ENCODE results near the gene NIPSNAP3A.
"Not testable (repeated sequence)": the region's sequence is repeated elsewhere in the genome, so short reads cannot be mapped to it uniquely, and the experiment has no call there.

NIPSNAP3A gene

GRCh38 chr9:104747565-104748358 lies at the start of gene NIPSNAP3A:
Gene NIPSNAP3A (plus strand): TSS chr9:104747683. CDS start chr9:104747793, 110 bp downstream.
- DNase-seq (ENCODE audit: low read depth, low spot score): peak; percentile 83

GRCh38 chr9:104700306-104700705 lies 47.2 kb upstream of the NIPSNAP3A start:
- DNase-seq (ENCODE audit: low read depth, low spot score): no peak

GRCh38 chr9:104708737-104709136 lies 38.7 kb upstream of the NIPSNAP3A start:
- not testable (repeated sequence) for DNase-seq (ENCODE audit: low read depth, low spot score)

- DNase-seq (ENCODE audit: low read depth, low spot score): no peak
Measured at GRCh38 chr9:104711604-104712003, 35.9 kb upstream of the NIPSNAP3A start.

- no peak for DNase-seq (ENCODE audit: low read depth, low spot score)
Measured at GRCh38 chr9:104725014-104725413, 22.5 kb upstream of the NIPSNAP3A start.

GRCh38 chr9:104738452-104738851 lies 9.0 kb upstream of the NIPSNAP3A start:
- no peak for DNase-seq (ENCODE audit: low read depth, low spot score)

GRCh38 chr9:104740621-104741020 lies 6.9 kb upstream of the NIPSNAP3A start:
- DNase-seq (ENCODE audit: low read depth, low spot score): no peak

- no peak for DNase-seq (ENCODE audit: low read depth, low spot score)
Measured at GRCh38 chr9:104743376-104743985, 4.0 kb upstream of the NIPSNAP3A start.

- DNase-seq (ENCODE audit: low read depth, low spot score): no peak
Measured at GRCh38 chr9:104745852-104746251, 1.6 kb upstream of the NIPSNAP3A start.

GRCh38 chr9:104746285-104746684 lies 1.2 kb upstream of the NIPSNAP3A start:
- DNase-seq (ENCODE audit: low read depth, low spot score): no peak

- DNase-seq (ENCODE audit: low read depth, low spot score): no peak
Measured at GRCh38 chr9:104746798-104747197, 685 bp upstream of the NIPSNAP3A start.

- no peak for DNase-seq (ENCODE audit: low read depth, low spot score)
Measured at GRCh38 chr9:104747245-104747564, 278 bp upstream of the NIPSNAP3A start.

GRCh38 chr9:104748359-104749031 lies 1.0 kb downstream of the NIPSNAP3A start:
- no peak for DNase-seq (ENCODE audit: low read depth, low spot score)

- DNase-seq (ENCODE audit: low read depth, low spot score): no peak
Measured at GRCh38 chr9:104750185-104750767, 2.8 kb downstream of the NIPSNAP3A start.

- DNase-seq (ENCODE audit: low read depth, low spot score): no peak
Measured at GRCh38 chr9:104758974-104759373, 11.5 kb downstream of the NIPSNAP3A start.

- no peak for DNase-seq (ENCODE audit: low read depth, low spot score)
Measured at GRCh38 chr9:104765138-104765537, 17.7 kb downstream of the NIPSNAP3A start.

GRCh38 chr9:104766025-104766424 lies 18.5 kb downstream of the NIPSNAP3A start:
- no peak for DNase-seq (ENCODE audit: low read depth, low spot score)

- no peak for DNase-seq (ENCODE audit: low read depth, low spot score)
Measured at GRCh38 chr9:104767507-104767906, 20.0 kb downstream of the NIPSNAP3A start.

- DNase-seq (ENCODE audit: low read depth, low spot score): not testable (repeated sequence)
Measured at GRCh38 chr9:104769029-104769428, 21.5 kb downstream of the NIPSNAP3A start.

- no peak for DNase-seq (ENCODE audit: low read depth, low spot score)
Measured at GRCh38 chr9:104769655-104770054, 22.2 kb downstream of the NIPSNAP3A start.

GRCh38 chr9:104772714-104773510 lies 25.4 kb downstream of the NIPSNAP3A start:
- no peak for DNase-seq (ENCODE audit: low read depth, low spot score)

- no peak for DNase-seq (ENCODE audit: low read depth, low spot score)
Measured at GRCh38 chr9:104774132-104774531, 26.6 kb downstream of the NIPSNAP3A start.

Data from ELF-1 (cell line).